Fibroblast of mammary gland (primary cell): ENCODE measurements around the gene PDE7B.

Source experiments
- DNase-seq: peaks from one replicate; pipeline ENCODE4 v3.0.0-alpha.2; 2010; ENCODE audit warnings: low read depth
- H3K4me3 ChIP-seq: 2 replicates; pipeline ENCODE4 v1.5.1; 2011; ENCODE audit warnings: low read depth, mild to moderate bottlenecking, low read length, moderate library complexity; ENCODE audit not compliant: control insufficient read depth
- TF ChIP-seq, protein P1 (sequence below): conservative IDR thresholded peaks from 2 replicates; pipeline ENCODE4 v1.5.1; 2011; ENCODE audit warnings: low read depth, low read length, inconsistent platforms; ENCODE audit not compliant: control insufficient read depth, insufficient read depth

Gene PDE7B

DNA sequence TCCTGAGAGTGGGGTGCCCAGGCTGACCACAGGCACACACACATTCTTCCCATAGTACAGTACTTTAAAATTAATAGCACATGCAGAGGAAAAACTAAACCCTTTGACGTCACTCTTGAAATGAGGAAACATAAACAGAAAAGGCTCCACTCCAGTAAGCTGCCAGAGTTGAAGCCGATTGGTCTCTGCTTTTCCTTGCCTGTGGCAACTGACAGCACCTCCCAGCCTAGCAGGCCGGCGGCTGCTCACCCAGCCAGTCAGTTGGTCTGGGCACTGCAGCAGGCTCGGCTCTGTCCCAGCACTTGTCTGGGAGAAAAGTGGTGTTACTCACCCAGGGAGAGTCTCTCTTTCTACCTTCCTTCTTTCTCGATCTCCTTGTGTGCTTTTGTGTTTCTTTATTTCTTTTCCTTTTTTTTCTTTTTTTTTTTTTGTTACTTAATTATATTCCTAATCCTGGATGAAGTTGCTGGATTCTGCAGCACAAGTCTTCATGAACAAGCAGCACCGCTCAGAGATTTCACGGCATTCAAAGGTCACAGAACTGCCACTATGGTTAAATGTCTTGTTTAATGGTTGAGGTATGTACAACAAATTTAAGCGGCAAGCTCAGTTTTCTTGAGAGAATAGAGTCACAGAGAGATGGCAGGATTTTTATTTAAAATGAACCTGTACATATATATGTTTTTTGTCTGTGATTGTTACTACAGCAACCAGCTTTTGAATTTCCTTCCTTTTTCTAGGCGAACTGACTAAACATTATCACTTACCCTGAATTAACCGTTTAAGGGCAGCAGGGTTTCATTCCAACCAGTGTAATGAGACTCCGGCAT lies at the start of gene PDE7B:
TSS of gene PDE7B (plus strand) at position 260 of the 830 bp plus-strand sequence.
- TF ChIP-seq, protein P1, sequence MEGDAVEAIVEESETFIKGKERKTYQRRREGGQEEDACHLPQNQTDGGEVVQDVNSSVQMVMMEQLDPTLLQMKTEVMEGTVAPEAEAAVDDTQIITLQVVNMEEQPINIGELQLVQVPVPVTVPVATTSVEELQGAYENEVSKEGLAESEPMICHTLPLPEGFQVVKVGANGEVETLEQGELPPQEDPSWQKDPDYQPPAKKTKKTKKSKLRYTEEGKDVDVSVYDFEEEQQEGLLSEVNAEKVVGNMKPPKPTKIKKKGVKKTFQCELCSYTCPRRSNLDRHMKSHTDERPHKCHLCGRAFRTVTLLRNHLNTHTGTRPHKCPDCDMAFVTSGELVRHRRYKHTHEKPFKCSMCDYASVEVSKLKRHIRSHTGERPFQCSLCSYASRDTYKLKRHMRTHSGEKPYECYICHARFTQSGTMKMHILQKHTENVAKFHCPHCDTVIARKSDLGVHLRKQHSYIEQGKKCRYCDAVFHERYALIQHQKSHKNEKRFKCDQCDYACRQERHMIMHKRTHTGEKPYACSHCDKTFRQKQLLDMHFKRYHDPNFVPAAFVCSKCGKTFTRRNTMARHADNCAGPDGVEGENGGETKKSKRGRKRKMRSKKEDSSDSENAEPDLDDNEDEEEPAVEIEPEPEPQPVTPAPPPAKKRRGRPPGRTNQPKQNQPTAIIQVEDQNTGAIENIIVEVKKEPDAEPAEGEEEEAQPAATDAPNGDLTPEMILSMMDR: no peak
- DNase-seq: peak; percentile 100
- H3K4me3 ChIP-seq: peak within 1 kb of the TSS; percentile 65

GRCh38 chr6:135801755-135802465 lies 49.6 kb upstream of the PDE7B start:
- DNase-seq: no peak
- H3K4me3 ChIP-seq: no peak overlapping the region
- TF ChIP-seq, protein P1: no peak

- no peak for DNase-seq
- TF ChIP-seq, protein P1: no peak
- no peak overlapping the region for H3K4me3 ChIP-seq
Observed at GRCh38 chr6:135810486-135810885, 41.0 kb upstream of the PDE7B start.

DNA sequence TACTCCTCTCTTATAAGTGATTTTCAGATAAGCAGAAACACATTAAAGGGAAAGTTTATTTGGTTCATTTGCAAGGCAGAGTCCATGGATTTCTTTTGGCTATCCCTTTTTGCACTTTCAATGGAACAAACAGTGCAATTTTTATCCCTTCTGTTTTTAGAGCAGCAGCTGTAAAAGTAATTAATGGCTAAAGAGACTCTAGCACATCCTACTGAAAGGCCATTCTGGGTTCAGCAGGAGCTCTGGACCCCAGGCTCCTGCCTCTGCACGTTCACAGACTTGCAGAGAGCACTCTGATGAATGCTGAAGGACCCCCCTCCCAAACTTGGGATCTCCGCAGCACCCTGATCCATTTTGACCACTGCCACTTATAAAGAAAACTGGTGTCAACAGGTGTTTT lies 40.3 kb upstream of the PDE7B start:
- H3K4me3 ChIP-seq: no peak overlapping the region
- no peak for DNase-seq
- TF ChIP-seq, protein P1: no peak

DNA sequence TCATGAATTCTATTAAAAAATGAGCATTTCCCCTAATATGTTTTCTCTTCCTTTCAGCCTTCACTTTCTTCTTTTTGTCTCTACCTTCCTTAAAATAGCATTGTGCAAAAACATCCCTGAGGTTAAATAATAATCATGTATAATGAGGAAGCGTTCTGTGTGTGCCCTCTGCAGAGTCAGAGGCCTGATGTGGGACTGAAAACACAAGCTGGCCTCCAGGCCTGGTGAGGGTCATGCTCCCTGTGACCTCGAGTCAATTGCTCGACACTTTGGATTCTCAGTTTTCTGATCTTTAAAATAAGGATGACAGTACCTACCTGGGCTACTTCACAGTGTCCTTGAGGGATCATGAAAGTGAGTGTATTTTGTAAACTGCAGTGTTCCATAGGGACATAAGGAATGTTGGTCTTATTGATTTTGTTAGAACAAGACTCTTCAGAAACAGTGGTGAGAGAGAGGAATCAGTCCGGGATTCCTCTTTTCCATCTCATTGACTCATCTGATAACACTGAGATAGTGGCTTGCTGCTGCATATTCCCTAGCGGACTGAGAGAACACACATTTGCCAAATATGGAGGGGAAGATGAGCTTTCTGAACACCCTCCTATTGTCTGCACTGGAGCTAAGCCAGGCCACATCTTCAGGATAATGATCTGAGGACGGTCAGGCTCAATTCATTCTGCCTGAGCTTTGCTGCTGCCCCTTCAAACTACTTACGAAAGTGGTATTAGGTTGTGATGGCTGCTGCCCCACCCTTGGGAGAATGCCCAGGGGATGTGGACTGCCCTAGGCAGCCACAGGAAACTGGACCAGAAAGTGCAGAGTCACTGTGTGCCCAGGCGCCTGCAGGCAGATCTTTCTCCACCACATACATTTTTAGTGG lies 39.6 kb upstream of the PDE7B start:
- DNase-seq: peak; percentile 43
- TF ChIP-seq, protein P1: no peak
- no peak overlapping the region for H3K4me3 ChIP-seq

GRCh38 chr6:135813401-135813800 lies 38.1 kb upstream of the PDE7B start:
- H3K4me3 ChIP-seq: no peak overlapping the region
- DNase-seq: no peak
- TF ChIP-seq, protein P1: no peak
